ENCODE data around the gene NCKAP5L.

Gene NCKAP5L

GRCh38 chr12:49803693-49804450 lies 24.3 kb downstream of the NCKAP5L start:
- H3K27ac Mint-ChIP-seq: no peak overlapping the region
- H3K27me3 Mint-ChIP-seq: no peaks in the 10 kb centered on the region
- no peaks in the 10 kb centered on the region for H3K4me1 Mint-ChIP-seq (ENCODE audit: low read depth)
- peaks cover 7% of the 10 kb centered on the region for H3K36me3 Mint-ChIP-seq (ENCODE audit: low read depth)
- no peak overlapping the region for H3K4me3 Mint-ChIP-seq
- H3K9me3 Mint-ChIP-seq: no peaks in the 10 kb centered on the region

GRCh38 chr12:49801141-49802063 lies 26.8 kb downstream of the NCKAP5L start:
- no peaks in the 10 kb centered on the region for H3K4me1 Mint-ChIP-seq (ENCODE audit: low read depth)
- H3K27me3 Mint-ChIP-seq: no peaks in the 10 kb centered on the region
- H3K36me3 Mint-ChIP-seq (ENCODE audit: low read depth): peaks cover 7% of the 10 kb centered on the region
- no peak overlapping the region for H3K4me3 Mint-ChIP-seq
- no peaks in the 10 kb centered on the region for H3K9me3 Mint-ChIP-seq
- H3K27ac Mint-ChIP-seq: no peak overlapping the region

GRCh38 chr12:49800421-49801140 lies 27.6 kb downstream of the NCKAP5L start:
- no peak overlapping the region for H3K27ac Mint-ChIP-seq
- H3K36me3 Mint-ChIP-seq (ENCODE audit: low read depth): peaks cover 7% of the 10 kb centered on the region
- no peaks in the 10 kb centered on the region for H3K9me3 Mint-ChIP-seq
- no peaks in the 10 kb centered on the region for H3K27me3 Mint-ChIP-seq
- no peaks in the 10 kb centered on the region for H3K4me1 Mint-ChIP-seq (ENCODE audit: low read depth)
- no peak overlapping the region for H3K4me3 Mint-ChIP-seq

- Mint-ChIP-seq H3K27ac (no peak overlapping the region), H3K4me3 (no peak overlapping the region), H3K36me3 (ENCODE audit: low read depth) (no peaks in the 10 kb centered on the region), H3K27me3 (no peaks in the 10 kb centered on the region), H3K4me1 (ENCODE audit: low read depth) (no peaks in the 10 kb centered on the region), H3K9me3 (no peaks in the 10 kb centered on the region)
Observed at GRCh38 chr12:49798934-49799333, 29.3 kb downstream of the NCKAP5L start.

- H3K27ac Mint-ChIP-seq: no peak overlapping the region
- H3K36me3 Mint-ChIP-seq (ENCODE audit: low read depth): no peaks in the 10 kb centered on the region
- no peaks in the 10 kb centered on the region for H3K4me1 Mint-ChIP-seq (ENCODE audit: low read depth)
- no peak overlapping the region for H3K4me3 Mint-ChIP-seq
- no peaks in the 10 kb centered on the region for H3K27me3 Mint-ChIP-seq
- no peaks in the 10 kb centered on the region for H3K9me3 Mint-ChIP-seq
Observed at GRCh38 chr12:49798248-49798647, 30.0 kb downstream of the NCKAP5L start.

- no peaks in the 10 kb centered on the region for H3K9me3 Mint-ChIP-seq
- H3K36me3 Mint-ChIP-seq (ENCODE audit: low read depth): no peaks in the 10 kb centered on the region
- no peak overlapping the region for H3K27ac Mint-ChIP-seq
- H3K27me3 Mint-ChIP-seq: no peaks in the 10 kb centered on the region
- H3K4me3 Mint-ChIP-seq: no peak overlapping the region
- H3K4me1 Mint-ChIP-seq (ENCODE audit: low read depth): no peaks in the 10 kb centered on the region
Observed at GRCh38 chr12:49797449-49797776, 30.8 kb downstream of the NCKAP5L start.

- no peak overlapping the region for H3K27ac Mint-ChIP-seq
- H3K4me3 Mint-ChIP-seq: no peak overlapping the region
Observed at GRCh38 chr12:49796606-49797448, 31.4 kb downstream of the NCKAP5L start.

GRCh38 chr12:49796155-49796554 lies 32.1 kb downstream of the NCKAP5L start:
- no peak overlapping the region for H3K4me3 Mint-ChIP-seq
- no peak overlapping the region for H3K27ac Mint-ChIP-seq
- no peaks in the 10 kb centered on the region for H3K9me3 Mint-ChIP-seq

More at GRCh38 chr12:49796606-49797448, 31.4 kb downstream of the NCKAP5L start:
- no peaks in the 10 kb centered on the region for H3K36me3 Mint-ChIP-seq (ENCODE audit: low read depth)
- H3K4me1 Mint-ChIP-seq (ENCODE audit: low read depth): no peaks in the 10 kb centered on the region
- H3K9me3 Mint-ChIP-seq: no peaks in the 10 kb centered on the region
- H3K27me3 Mint-ChIP-seq: no peaks in the 10 kb centered on the region

GRCh38 chr12:49795654-49796105 lies 32.5 kb downstream of the NCKAP5L start:
- Mint-ChIP-seq H3K27ac (no peak overlapping the region), H3K27me3 (no peaks in the 10 kb centered on the region), H3K4me1 (ENCODE audit: low read depth) (no peaks in the 10 kb centered on the region), H3K4me3 (no peak overlapping the region), H3K9me3 (no peaks in the 10 kb centered on the region), H3K36me3 (ENCODE audit: low read depth) (no peaks in the 10 kb centered on the region)

More at GRCh38 chr12:49796155-49796554, 32.1 kb downstream of the NCKAP5L start:
- Mint-ChIP-seq H3K4me1 (ENCODE audit: low read depth) (no peaks in the 10 kb centered on the region), H3K27me3 (no peaks in the 10 kb centered on the region), H3K36me3 (ENCODE audit: low read depth) (no peaks in the 10 kb centered on the region)

- H3K36me3 Mint-ChIP-seq (ENCODE audit: low read depth): no peaks in the 10 kb centered on the region
- H3K4me1 Mint-ChIP-seq (ENCODE audit: low read depth): no peaks in the 10 kb centered on the region
- H3K27me3 Mint-ChIP-seq: no peaks in the 10 kb centered on the region
- no peaks in the 10 kb centered on the region for H3K9me3 Mint-ChIP-seq
- H3K27ac Mint-ChIP-seq: no peak overlapping the region
- no peak overlapping the region for H3K4me3 Mint-ChIP-seq
Observed at GRCh38 chr12:49794811-49795653, 33.2 kb downstream of the NCKAP5L start.

- H3K4me1 Mint-ChIP-seq (ENCODE audit: low read depth): no peaks in the 10 kb centered on the region
- H3K4me3 Mint-ChIP-seq: no peak overlapping the region
- H3K9me3 Mint-ChIP-seq: no peaks in the 10 kb centered on the region
- H3K36me3 Mint-ChIP-seq (ENCODE audit: low read depth): no peaks in the 10 kb centered on the region
- no peak overlapping the region for H3K27ac Mint-ChIP-seq
- H3K27me3 Mint-ChIP-seq: no peaks in the 10 kb centered on the region
Observed at GRCh38 chr12:49794021-49794420, 34.2 kb downstream of the NCKAP5L start.

- Mint-ChIP-seq H3K9me3 (no peaks in the 10 kb centered on the region), H3K4me1 (ENCODE audit: low read depth) (no peaks in the 10 kb centered on the region), H3K4me3 (no peak overlapping the region), H3K27ac (no peak overlapping the region), H3K36me3 (ENCODE audit: low read depth) (no peaks in the 10 kb centered on the region), H3K27me3 (no peaks in the 10 kb centered on the region)
Observed at GRCh38 chr12:49793620-49794019, 34.6 kb downstream of the NCKAP5L start.

GRCh38 chr12:49792976-49793580 lies 35.1 kb downstream of the NCKAP5L start:
- Mint-ChIP-seq H3K36me3 (ENCODE audit: low read depth) (no peaks in the 10 kb centered on the region), H3K27me3 (no peaks in the 10 kb centered on the region), H3K27ac (no peak overlapping the region), H3K4me1 (ENCODE audit: low read depth) (no peaks in the 10 kb centered on the region), H3K4me3 (no peak overlapping the region), H3K9me3 (no peaks in the 10 kb centered on the region)
